ENCODE data around the gene SKI.
A peak's percentile ranks its signal among the peaks of the same experiment; 100 is the strongest.
"Not testable (repeated sequence)": the region's sequence is repeated elsewhere in the genome, so short reads cannot be mapped to it uniquely, and the experiment has no call there.

Gene SKI

DNA sequence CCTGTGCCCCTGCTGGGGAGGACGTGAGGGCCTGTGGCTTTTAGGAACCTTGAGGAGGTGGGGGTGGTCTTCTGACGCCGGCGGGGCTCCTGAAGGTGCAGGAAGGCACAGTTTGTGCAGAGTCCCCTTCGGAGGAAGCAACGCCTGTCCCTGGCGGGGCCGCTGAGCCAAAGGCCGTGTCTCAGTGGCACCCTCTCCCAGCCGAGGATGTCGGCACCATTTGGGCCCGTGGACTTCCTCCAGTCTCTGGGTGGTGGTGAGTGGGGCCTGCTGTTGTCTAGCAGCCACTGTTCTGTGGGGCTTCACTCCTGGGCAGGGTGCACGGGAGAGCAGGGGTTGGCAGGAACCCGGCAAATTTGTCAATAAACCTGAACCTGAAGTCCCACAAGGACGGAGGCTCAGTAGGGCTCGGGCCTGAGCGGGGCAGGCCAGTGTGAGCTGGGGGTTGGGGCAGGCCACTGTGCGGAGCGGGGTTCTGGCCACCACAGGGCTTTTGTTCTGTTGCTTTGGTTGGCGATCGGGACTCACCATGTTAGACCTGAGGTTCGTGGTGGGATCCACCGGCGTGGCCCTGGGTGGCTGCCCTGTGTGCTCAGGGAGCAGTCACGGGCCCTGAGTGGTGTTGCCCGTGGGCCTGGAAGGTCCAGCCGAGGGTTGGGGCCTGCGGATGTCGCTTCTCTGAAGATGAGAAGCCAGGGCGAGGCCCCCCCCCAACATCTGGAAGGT is 64.8 kb downstream of the SKI start:
- DNase-seq (ENCODE audit: low read depth): no peak

DNA sequence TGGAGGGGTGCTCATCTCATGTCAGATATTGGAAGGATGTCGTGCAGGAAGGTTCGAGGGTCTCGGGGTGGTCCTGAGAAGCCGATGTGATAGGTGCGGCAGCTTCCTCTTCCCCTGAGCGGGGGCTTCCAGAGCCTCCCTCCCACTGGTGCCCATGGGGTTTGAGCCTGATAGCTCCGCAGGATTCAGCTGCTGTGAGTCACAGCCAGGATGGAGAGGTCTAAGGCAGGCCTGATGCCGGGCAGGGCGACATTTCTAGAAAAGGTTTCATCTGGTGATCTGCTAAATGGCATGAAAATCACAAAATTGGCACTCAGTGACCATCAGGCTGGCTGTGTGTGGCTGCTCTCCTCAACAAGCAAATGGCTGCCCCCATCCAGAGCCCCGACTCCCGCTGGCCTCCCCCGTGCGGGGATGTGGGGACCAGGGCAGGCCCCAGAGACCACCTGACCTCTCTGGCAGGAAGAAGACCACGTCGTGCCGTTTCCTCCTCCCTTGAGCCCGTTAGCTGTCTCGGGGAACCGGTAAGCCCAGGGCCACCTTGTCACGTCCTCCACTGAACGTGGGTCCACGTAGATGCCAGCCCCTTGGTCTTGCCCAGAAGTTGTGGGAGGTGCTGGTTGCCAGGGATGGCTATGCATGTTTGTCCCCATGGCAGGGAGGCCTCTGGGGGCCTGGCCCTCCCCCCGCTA is 66.1 kb downstream of the SKI start:
- no peak for DNase-seq (ENCODE audit: low read depth)

DNA sequence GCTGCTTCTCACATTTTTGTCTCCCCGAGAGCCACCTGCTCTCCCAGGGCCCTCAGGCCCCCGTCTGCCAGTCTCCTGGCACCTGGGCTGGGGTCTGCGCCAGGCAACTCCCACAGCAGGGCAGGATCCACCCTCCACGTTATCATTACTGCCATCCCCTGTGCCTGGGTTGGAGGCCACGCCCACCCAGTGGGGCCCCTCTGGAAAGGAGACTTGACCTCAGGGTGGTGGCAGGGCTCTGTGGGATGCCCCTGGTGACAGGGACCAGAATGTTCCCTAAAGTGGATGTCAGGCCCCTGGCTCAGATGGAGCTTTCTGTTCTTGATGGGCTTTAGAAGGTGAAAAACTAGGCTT is 66.6 kb downstream of the SKI start:
- no peak for DNase-seq (ENCODE audit: low read depth)

DNA sequence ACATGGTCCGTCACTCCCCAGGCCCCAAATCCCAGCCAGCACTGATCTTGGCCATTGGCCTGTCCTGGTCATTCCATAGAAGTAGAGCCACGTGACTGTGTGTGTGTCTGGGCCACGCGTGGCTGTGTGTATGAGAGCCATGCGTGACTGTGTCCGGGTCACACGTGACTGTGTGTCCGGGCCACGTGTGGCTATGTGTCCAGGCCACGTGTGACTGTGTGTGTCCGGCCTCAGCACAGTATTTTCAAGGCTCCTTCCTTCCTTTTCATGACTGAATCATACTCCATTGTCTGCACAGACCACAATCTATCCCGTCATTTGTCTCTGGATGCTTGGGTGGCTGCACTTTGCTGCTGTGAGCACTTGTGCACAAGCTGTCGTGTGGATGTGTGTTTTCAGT is 67.4 kb downstream of the SKI start:
- no peak for DNase-seq (ENCODE audit: low read depth)

DNA sequence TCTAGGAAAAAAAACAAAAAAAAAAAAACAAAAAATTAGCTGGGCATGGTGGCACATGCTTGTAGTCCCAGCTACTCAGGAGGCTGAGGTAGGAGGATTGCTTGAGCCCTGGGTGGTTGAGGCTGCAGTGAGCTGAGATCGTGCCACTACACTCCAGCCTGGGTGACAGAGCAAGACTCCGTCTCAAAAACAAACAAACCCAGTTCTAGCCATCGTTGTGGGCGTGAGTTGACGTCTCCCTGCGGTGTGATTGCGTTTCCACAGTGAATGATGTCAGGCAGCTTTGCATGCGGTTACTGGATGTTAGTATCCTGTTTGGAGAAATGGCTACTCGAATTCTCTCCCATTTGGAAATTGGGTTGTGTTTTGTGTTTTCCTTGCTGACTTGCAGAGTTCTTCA is 68.1 kb downstream of the SKI start:
- DNase-seq (ENCODE audit: low read depth): not testable (repeated sequence)

DNA sequence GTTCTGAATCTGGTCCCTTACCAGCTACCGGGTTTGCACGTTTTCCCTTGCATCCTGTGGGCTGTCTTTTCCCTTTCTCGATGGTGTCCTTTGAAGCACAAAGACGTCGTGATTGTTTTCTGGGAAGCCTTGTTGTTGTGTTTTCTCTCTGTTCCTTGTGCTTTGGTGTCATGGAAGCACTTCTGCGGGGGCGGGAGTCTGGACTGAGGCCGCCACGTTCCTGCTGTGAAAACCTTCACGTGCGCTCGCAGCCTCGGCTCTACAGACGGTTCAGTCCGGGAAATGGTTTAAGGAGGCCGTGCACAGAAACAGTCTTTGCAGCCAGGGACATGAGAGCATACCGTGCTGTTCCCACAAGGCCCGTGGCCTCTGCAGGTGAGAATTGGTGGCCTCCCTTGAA is 68.5 kb downstream of the SKI start:
- DNase-seq (ENCODE audit: low read depth): no peak

DNA sequence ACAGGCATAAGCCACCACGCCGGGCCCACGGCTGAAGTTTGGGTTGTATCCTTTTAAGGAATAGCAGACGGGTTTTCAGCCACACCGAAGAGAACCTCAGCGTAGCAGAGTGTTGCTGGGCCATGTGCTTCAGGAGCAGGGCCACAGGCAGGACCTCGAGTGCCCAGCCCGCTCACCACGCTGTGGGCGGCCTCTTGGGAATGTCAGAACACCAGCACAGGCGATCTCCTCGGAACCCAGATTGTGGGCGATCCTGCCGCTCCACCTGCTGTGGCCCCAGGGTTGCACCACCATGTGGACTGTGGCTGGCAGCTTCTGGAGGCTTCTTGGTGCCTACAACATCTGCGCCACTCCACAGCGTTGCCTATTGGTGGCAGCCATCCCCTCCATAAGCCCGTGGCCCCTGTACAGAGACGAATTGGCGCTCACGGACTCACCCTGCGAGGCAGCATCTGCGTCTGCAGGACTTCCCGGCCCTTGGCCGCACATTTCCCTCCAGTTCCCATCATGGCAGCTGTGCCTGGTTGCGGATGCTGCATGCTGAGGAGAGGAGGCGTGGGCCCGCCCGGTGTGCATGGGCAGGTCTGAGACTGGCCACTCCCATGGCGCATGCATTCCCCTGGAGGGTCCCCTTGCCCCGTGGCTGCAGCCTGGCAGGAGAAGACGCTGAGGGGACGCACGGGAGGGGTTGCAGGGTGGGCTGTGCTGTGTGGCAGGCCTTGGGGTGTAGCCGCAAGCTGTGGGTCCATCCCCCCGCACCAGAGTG is 69.3 kb downstream of the SKI start:
- no peak for DNase-seq (ENCODE audit: low read depth)

DNA sequence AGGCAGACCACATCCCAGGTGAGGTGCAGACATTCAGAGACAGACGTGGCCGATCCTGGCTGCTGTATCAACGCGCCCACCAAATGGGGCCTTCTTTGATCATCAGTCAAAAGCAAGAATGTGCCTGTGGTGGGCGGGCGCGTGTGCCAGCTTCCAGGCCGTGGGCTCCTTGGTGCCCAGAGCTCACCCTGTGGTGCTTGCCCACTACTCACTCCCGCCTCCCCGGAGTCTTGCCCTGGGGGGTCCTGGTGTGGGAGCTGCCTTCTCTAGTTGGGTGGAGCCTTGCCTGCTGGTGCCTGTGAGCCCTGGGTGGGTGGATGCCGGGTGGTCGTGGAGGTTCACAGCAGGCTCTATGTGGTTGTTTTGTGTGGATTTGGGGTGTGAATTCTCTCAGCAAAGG is 70.6 kb downstream of the SKI start:
- no peak for DNase-seq (ENCODE audit: low read depth)

DNA sequence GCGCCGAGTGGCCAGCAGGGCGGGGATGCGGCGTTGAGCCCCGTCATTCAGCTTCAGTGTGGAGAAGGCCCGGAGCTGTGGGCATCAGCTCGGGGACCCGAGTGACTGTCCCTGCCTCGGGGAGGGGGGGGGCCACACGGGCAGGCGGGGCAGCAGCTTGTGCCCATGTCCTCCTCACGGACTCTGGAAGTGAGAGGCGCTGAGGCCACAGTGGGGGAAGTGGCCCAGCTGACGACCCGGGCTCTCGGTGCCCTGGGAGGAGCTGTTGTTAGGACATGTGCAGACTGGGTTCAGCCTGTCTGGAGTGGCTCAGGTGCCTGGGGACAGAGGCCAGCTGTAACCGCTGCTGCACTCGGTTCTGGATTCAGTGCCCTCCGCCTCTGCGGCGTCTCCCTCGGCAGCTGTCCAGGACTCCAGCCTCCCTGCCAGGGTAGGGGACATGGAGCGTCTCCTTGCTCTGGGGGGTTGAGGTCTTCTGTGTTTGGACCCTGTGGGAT is 71.1 kb downstream of the SKI start:
- DNase-seq (ENCODE audit: low read depth): no peak

DNA sequence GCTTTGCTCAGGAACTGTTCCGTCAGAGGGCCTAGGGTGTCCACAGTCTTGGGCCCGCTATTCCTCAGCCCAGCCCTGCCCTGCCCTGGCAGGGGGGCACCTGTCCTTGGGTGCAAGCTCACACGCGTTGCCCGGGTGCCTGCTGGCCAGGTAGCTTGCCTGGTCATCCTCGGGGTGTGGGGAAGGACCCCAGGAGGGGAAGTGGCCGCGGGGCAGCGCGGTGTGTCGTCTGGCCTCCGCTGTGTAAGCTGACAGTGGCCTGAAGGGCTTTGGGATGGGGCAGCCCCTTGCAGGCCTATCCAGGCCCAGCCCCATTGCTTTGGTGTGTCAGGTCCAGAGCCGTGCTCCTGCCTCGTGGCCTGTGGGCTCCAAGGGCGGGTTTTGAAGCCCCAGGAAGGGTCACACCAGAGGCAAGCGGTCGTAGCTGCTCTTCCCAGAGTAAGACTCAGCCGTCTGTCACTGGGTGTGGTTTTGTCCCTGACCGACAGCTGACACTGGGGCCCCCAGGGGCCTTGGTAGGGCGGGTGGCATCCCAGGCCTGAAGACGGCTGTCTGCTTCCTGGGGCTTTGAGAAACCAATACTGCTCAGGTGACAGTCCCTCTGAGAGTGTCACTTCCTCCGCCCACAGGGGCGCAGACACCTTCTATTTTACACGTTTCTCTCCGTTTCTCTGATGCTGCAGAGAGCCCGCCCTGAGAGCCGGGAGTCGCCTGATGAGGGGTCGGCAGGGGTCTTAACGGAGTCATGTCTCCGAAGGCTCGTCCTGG is 72.1 kb downstream of the SKI start:
- peak; percentile 68 for DNase-seq (ENCODE audit: low read depth)

DNA sequence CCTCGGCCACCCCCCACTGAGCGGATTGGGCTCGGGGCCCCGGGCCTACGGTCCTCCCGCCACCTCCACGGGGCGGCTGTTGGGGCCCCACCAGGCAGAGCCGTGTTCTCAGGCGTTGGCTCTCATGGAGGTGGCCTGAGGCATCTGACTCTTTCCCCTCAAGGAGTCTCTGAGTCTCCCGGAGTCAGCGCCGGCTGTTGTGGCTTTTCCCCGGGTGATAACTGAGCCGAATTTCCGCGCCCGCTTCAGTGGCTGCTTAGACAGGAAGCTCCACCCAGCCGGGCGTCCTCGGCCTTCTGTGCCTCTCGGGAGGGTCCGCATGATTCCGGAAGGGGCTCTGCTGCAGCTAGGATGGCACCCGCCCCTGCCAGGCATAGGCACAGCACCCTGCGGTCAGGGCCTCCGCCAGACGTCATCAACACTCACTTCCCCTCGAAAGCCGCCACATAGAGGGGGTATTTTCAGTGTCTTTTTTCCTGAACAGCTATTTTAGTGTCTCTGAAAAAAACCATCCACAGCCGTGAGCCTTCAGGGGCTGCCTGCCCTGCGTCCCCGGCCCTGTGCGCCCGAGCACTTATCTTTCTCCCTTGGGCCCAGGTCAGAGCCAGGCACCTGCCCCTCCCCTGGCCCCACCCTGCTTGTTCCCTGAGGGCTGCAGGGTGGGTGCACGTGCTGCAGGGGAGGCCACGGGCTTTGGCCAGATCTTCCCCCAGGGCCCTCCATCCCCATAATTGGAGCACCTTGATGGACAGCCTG is 72.9 kb downstream of the SKI start:
- peak; percentile 77 for DNase-seq (ENCODE audit: low read depth)

DNA sequence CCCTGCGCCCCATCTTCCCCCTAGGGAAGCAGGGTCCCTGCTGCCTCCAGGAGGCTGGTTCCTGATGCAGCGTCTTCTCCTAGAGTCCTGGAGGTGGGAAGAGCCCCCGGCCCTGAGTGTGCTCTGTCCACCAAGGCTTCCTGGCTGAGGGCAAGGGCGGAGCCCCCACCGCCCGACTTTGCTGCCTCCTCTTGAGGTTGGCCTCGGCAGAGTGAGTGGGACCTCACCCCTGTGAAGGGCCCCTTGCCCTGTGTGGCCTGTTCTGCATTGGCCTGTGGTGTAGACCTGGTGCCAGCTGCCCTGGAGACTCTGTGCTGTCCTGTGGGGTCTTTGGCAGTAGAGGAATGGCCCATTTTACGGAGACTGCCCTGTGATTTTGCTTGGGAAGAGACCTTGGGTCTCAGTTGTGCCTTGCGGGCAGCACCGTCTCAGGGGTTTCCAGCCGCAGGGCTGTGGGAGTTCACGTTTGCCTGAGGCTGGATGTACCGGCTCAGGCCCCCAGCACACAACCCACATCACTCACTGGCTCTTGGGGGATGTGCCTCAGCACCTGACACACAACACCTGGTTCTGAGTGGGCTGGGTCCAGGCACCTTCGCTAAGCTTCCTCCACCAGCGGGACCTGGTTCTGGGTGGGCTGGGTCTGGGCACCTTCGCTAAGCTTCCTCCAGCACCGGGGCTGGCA is 73.6 kb downstream of the SKI start:
- DNase-seq (ENCODE audit: low read depth): no peak

DNA sequence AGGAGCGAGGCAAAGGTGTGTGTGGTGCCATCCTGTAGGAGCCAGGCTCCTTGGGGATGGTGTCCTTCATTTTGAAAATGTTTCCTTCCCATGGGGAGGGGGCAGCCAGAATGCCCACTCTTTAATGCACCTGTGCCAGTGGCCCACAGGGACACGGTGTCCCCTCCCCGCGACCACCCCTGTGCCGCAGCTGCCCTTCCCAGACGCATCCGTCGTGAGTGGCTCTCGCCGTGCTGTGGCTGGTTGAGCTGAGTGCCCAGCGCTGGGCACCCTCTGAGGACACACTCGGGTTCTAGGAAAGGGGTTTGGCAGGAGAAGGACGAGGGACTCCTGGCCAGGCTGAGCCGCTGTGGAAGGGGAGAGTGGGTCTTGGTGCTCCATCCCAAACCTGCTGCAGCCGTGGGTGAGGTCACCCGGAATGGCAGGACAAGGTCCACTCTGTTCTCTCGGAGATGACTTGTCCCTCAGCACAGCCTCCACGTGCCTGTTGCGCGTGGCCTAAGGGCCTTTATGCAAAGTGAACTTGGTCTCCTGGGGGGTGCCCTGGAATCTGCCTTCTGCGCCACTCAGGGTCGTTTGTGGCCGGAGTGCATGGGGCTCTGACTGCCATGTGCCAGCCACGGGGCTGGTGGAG is 74.3 kb downstream of the SKI start:
- no peak for DNase-seq (ENCODE audit: low read depth)

DNA sequence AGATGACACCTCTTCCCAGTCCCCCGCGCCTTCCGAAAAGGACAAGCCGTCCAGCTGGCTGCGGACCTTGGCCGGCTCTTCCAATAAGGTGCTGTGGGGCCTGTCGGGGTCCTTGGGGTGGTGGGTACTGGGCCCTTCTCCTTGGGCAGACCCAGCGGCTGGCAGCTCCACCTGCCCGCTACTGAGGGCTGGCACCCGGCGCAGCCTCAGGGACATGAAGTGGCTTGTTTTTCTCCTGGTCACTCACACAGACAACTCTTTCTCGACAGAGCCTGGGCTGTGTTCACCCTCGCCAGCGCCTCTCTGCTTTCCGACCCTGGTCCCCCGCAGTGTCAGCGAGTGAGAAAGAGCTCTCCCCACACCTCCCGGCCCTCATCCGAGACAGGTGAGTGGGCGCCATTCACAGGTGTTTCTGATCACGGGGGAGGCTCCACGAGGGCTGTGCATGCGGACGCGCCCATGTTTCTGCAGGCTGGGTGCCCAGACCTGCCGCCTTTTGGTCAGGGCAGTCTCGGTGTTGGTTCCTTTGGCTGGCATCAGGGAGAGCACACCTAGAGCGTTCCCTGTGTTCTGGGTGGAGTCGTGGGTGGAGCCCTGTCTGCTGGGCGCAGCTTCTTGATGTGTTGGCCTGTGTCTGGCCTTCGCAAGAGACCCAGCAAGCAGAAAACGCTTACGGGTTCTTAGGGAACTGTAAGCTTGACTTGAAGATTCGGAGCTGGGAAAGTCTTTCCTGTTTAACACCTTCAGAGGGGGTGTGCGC is 75.1 kb downstream of the SKI start:
- DNase-seq (ENCODE audit: low read depth): no peak

DNA sequence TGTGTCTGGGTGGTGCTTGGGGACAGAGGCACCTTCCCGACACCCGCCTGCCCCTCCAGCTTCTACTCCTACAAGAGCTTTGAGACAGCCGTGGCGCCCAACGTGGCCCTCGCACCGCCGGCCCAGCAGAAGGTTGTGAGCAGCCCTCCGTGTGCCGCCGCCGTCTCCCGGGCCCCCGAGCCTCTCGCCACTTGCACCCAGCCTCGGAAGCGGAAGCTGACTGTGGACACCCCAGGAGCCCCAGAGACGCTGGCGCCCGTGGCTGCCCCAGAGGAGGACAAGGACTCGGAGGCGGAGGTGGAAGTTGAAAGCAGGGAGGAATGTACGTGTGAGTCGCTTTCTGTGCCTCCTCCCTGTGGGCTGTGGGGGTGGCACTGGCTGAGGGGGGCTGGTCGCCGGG is 75.7 kb downstream of the SKI start:
- DNase-seq (ENCODE audit: low read depth): no peak

DNA sequence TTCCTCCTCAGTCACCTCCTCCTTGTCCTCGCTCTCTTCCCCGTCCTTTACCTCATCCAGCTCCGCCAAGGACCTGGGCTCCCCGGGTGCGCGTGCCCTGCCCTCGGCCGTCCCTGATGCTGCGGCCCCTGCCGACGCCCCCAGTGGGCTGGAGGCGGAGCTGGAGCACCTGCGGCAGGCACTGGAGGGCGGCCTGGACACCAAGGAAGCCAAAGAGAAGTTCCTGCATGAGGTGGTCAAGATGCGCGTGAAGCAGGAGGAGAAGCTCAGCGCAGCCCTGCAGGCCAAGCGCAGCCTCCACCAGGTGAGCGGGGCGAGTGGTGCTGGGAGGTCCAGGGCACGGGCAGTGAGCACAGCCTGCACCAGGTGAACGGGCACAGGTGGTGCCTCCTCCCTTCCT is 76.2 kb downstream of the SKI start:
- no peak for DNase-seq (ENCODE audit: low read depth)

DNA sequence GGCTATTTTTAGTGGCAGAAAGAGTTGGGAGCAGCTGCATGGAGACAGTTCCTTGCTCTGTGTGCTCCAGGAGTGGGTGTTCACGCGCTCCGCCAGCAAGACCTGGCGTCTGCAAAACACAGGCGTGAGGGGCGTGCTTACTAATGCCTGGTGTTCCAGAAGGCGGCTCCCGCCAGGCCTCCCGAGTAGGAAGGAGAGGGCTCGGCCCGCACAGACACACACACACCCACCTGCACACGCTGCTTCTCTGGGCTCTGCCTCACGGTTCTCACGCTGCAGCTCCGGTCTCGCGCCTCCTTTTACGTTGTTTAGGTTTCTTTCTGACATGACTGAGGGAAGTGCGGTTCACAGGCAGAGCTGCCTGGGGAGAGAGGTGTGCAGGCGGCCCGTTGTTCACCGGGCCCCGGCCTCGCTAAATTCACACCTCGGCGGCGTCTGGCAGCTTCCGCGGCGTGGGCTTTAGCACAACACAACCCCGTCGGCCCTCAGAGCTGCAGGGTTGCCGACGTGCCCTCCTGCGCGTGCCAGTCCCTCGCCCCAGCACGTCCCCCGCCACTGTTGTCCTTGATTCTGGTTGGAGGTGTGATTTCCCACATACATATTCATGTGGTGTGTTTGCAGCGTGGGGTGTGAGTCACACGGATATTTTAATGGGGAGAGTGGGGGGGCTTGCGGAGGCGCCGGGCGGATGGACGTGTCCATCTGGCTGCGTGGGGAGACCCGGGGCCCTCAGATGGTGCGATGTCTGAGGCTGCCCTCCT is 77.0 kb downstream of the SKI start:
- no peak for DNase-seq (ENCODE audit: low read depth)

DNA sequence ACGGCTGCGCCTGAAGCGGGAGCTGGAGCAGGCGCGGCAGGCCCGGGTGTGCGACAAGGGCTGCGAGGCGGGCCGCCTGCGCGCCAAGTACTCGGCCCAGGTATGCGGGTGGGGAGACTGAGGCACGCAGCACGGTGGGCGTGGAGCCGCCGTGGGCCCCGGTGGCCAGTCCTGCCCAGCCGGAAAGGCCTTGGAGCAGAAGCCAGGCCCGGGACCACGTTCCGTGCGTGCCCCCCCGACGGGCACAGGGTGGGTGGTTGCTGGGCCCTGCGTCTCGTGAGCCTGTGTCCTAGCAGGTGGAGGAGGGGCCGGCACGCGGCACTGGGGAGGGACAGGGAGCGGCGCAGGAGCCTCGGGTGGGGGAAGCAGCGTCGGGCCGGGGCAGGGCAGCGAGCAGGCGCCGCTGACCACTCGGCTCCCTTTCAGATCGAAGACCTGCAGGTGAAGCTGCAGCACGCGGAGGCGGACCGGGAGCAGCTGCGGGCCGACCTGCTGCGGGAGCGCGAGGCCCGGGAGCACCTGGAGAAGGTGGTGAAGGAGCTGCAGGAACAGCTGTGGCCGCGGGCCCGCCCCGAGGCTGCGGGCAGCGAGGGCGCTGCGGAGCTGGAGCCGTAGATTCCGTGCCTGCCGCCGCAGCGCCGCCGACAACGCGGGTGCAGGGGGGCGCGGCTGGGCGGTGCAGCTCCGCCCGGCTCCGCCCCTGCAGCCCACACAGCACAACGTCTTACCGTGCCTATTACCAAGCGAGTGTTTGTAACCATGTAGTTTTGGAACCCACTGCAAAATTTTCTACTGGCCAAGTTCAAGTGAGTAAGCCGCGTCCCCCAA is 78.2 kb downstream of the SKI start:
- DNase-seq (ENCODE audit: low read depth): no peak

All from activated T-helper 9 cell treated with anti-CD3 and anti-CD28 coated beads, Interleukin-2, amount 50 U/mL, for 16 hours (primary cell).